A549 (cell line): ENCODE data around the gene HSD11B2. TPM values are rescaled to one million over a fixed set of nuclear protein-coding genes. Genes with fewer than 3 reads are reported as not detected.

Source experiments
- ATAC-seq, 2 experiments: fragments of 200-7000 bp in 1 of 2; fragments of >200 bp in 1 of 2; cut with Nextera tagmentation in 1 of 2; cut with Tn5 transposase in 1 of 2; 3 replicates each; pipeline versions ENCODE4 v1.8.0 to v1.9.1; 2018 to 2020; ENCODE audit warnings: mild to moderate bottlenecking in 1 of 2, moderate library complexity in 1 of 2
- CTCF ChIA-PET: fragments of 300-600 bp; sonication (Branson Sonifier 250); formaldehyde crosslinking; extraction: SDS; loops from one replicate; lab custom pipeline; 2021; ENCODE audit warnings: antibody characterized with exemption, inconsistent platforms; lab: Yijun Ruan, JAX
- POLR2A ChIA-PET: fragments of 350-600 bp; formaldehyde crosslinking; extraction: SDS; loops from one replicate; lab custom pipeline; 2021; ENCODE audit warnings: antibody characterized with exemption, inconsistent platforms; lab: Yijun Ruan, JAX
- DNase-seq, 2 experiments: peaks; one replicate each; pipeline versions ENCODE4 v3.0.0 to v3.0.0-alpha.2; 2011 to 2016; ENCODE audit warnings: low read depth in 1 of 2, low spot score in 1 of 2
- FAIRE-seq: peaks from 2 replicates; lab custom pipeline; 2011; peaks lifted over from hg19 to GRCh38; lab: Jason Lieb, UNC
- H3K27ac ChIP-seq, 2 experiments: fragments of >200 bp; sonication (Bioruptor Twin); formaldehyde crosslinking; 3 replicates each; pipeline ENCODE4 v1.5.1; 2016 to 2017
- H3K4me1 ChIP-seq: fragments of >200 bp; sonication (Bioruptor Twin); formaldehyde crosslinking; 3 replicates; pipeline ENCODE4 v1.6.1; 2016
- H3K4me2 ChIP-seq: fragments of >200 bp; sonication (Bioruptor Twin); formaldehyde crosslinking; 3 replicates; pipeline ENCODE4 v1.6.1; 2016
- H3K4me3 ChIP-seq: fragments of >200 bp; sonication (Bioruptor Twin); formaldehyde crosslinking; 3 replicates; pipeline ENCODE4 v1.5.1; 2016
- H3K9me3 ChIP-seq: fragments of >200 bp; sonication (Bioruptor Twin); formaldehyde crosslinking; 3 replicates; pipeline ENCODE4 v1.6.1; 2016
- BHLHE40 ChIP-seq: IDR thresholded peaks from 2 replicates; pipeline ENCODE4 v1.6.1; 2012; ENCODE audit warnings: low read depth, low read length, inconsistent platforms
- CEBPB ChIP-seq, 2 experiments: fragments of >200 bp in 1 of 2; sonication (Bioruptor Twin) in 1 of 2; formaldehyde crosslinking in 1 of 2; IDR thresholded peaks; 2 replicates each; pipeline ENCODE4 v1.6.1; 2012 to 2016
- CHD2 ChIP-seq: fragments of 150-350 bp; IDR thresholded peaks from 2 replicates; pipeline ENCODE4 v1.6.1; 2014; ENCODE audit warnings: low read length; ENCODE audit not compliant: partially characterized antibody
- CHD4 ChIP-seq: fragments of 200-600 bp; sonication (generic); IDR thresholded peaks from 2 replicates; pipeline ENCODE4 v1.6.1; 2016; ENCODE audit warnings: antibody characterized with exemption, mild to moderate bottlenecking, borderline replicate concordance
- ESRRA ChIP-seq: fragments of 150-350 bp; IDR thresholded peaks from 2 replicates; pipeline ENCODE4 v1.6.1; 2014; ENCODE audit warnings: mild to moderate bottlenecking, low read length, borderline replicate concordance
- FOSB ChIP-seq: fragments of 250-450 bp; sonication (Bioruptor Pico); IDR thresholded peaks from 2 replicates; pipeline ENCODE4 v1.5.0; 2020; ENCODE audit warnings: mild to moderate bottlenecking, moderate library complexity
- FOSL2 ChIP-seq, 2 experiments: fragments of 450-650 bp in 1 of 2; fragments of >200 bp in 1 of 2; sonication (Bioruptor Twin) in 1 of 2; formaldehyde crosslinking; IDR thresholded peaks; 2 replicates each; pipeline versions ENCODE4 v1.5.0 to v1.6.1; 2016 to 2020; ENCODE audit warnings: mild to moderate bottlenecking in 1 of 2, moderate library complexity in 1 of 2
- GATA3 ChIP-seq: IDR thresholded peaks from 2 replicates; pipeline ENCODE4 v1.6.1; 2012; ENCODE audit warnings: borderline replicate concordance
- HOXA7 ChIP-seq: fragments of 250-450 bp; sonication (Bioruptor Pico); IDR thresholded peaks from 2 replicates; pipeline ENCODE4 v1.5.0; 2020; ENCODE audit warnings: mild to moderate bottlenecking, moderate library complexity
- HOXB5 ChIP-seq: fragments of 250-450 bp; sonication (Bioruptor Pico); IDR thresholded peaks from 2 replicates; pipeline ENCODE4 v1.5.0; 2020; ENCODE audit warnings: mild to moderate bottlenecking, moderate library complexity
- KDM5A ChIP-seq: fragments of 200-600 bp; sonication (generic); IDR thresholded peaks from 2 replicates; pipeline ENCODE4 v1.6.1; 2016; ENCODE audit warnings: antibody characterized with exemption, mild to moderate bottlenecking
- MAFK ChIP-seq: fragments of 450-650 bp; IDR thresholded peaks from 2 replicates; pipeline ENCODE4 v1.6.1; 2014; ENCODE audit not compliant: partially characterized antibody
- MAZ ChIP-seq: fragments of 150-350 bp; IDR thresholded peaks from 2 replicates; pipeline ENCODE4 v1.6.1; 2014; ENCODE audit warnings: antibody characterized with exemption, low read depth, low read length, borderline replicate concordance
- MYC ChIP-seq: IDR thresholded peaks from 2 replicates; pipeline ENCODE4 v1.6.1; 2012; ENCODE audit warnings: mild to moderate bottlenecking, inconsistent platforms, low read length, improper control_type of control experiment, borderline replicate concordance
- POLR2A ChIP-seq: IDR thresholded peaks from 2 replicates; pipeline ENCODE4 v1.6.1; 2012; ENCODE audit warnings: mild to moderate bottlenecking, low read length
- POLR2AphosphoS2 ChIP-seq: conservative IDR thresholded peaks from 2 replicates; pipeline ENCODE4 v1.6.1; 2012; ENCODE audit warnings: low read length, improper control_type of control experiment, inconsistent platforms
- RAD21 ChIP-seq, 2 experiments: fragments of >200 bp in 1 of 2; sonication (Bioruptor Twin) in 1 of 2; formaldehyde crosslinking in 1 of 2; IDR thresholded peaks in 1 of 2; conservative IDR thresholded peaks in 1 of 2; 2 replicates in 1 of 2; 3 replicates in 1 of 2; pipeline ENCODE4 v1.6.1; 2012 to 2018; ENCODE audit warnings: inconsistent platforms in 1 of 2
- RARB ChIP-seq: fragments of 250-450 bp; sonication (Bioruptor Pico); IDR thresholded peaks from 2 replicates; pipeline ENCODE4 v1.8.0; 2021; ENCODE audit warnings: mild to moderate bottlenecking, moderate library complexity
- RNF2 ChIP-seq: fragments of 200-600 bp; sonication (generic); IDR thresholded peaks from 2 replicates; pipeline ENCODE4 v1.6.1; 2016; ENCODE audit warnings: low read depth, mild to moderate bottlenecking, antibody characterized with exemption, moderate library complexity, borderline replicate concordance
- ZFP36 ChIP-seq: fragments of 450-650 bp; IDR thresholded peaks from 2 replicates; pipeline ENCODE4 v1.6.1; 2014; ENCODE audit warnings: borderline replicate concordance; ENCODE audit not compliant: partially characterized antibody
- WGBS: methylation state at CpG from one replicate; pipeline ENCODE4 v1.1.6; 2017; ENCODE audit errors: missing lambda C conversion rate; 5-methylcytosine and 5-hydroxymethylcytosine counted together
- polyA plus RNA-seq, 4 experiments: library from polyadenylated mRNA; depleted of rRNA in 3 of 4; stranded (reverse); fragments of >200 nt; fragmentation: RNase III in 1 of 4; extraction: RNeasy Plus Mini Kit Qiagen cat#74134 plus additional on column Dnase treatment in 1 of 4; gene quantifications; 2 replicates in 3 of 4; 3 replicates in 1 of 4; pipeline ENCODE4 v1.2.3, GENCODE V29; 2011 to 2017
- TF ChIP-seq, protein P1 (sequence below): IDR thresholded peaks from 2 replicates; pipeline ENCODE4 v1.6.1; 2012
- TF ChIP-seq, protein P2 (sequence below): IDR thresholded peaks from 2 replicates; pipeline ENCODE4 v1.6.1; 2012; ENCODE audit warnings: low read depth, borderline replicate concordance
- TF ChIP-seq, protein P3 (sequence below): fragments of 450-650 bp; IDR thresholded peaks from 2 replicates; pipeline ENCODE4 v1.6.1; 2014; ENCODE audit warnings: antibody characterized with exemption
- TF ChIP-seq, protein P4 (sequence below): fragments of >200 bp; sonication (Bioruptor Twin); formaldehyde crosslinking; IDR thresholded peaks from 3 replicates; pipeline ENCODE4 v1.6.1; 2016
- TF ChIP-seq, protein P5 (sequence below): fragments of 200-600 bp; sonication (generic); IDR thresholded peaks from 2 replicates; pipeline ENCODE4 v1.6.1; 2016; ENCODE audit warnings: antibody characterized with exemption, mild to moderate bottlenecking, moderate library complexity
- TF ChIP-seq, protein P6 (sequence below): fragments of >200 bp; sonication (Bioruptor Twin); formaldehyde crosslinking; IDR thresholded peaks from 3 replicates; pipeline ENCODE4 v1.5.1; 2016

The HSD11B2 gene
- polyA plus RNA-seq, 2 of the 4 experiments (the other 2 are of a cell fraction): 0.53 to 1.6 TPM

DNA sequence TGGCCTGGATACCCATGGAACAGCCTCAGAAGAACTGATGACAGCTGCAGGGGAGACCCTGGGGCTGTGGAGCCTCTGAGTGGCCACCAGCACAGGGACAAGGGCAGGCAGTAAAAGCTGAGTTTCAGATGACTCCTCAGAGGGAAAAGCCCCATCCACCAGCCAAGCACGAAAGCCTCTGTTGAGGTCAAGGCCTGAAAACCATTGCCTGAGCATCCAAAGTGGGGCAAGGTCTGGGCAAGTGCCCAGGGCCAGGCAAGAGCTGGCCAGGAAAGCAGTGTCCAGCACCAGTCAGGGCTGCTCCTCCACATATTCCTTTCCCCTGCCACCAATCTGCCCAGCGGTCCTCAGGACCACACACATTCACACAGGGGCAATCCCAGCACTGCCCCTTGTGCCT is 33.6 kb downstream of the HSD11B2 start:
- Histone ChIP-seq H3K4me3 (no peak overlapping the region), H3K4me1 (peaks cover 16% of the 10 kb centered on the region; the same call in 2 of the 3 replicates), H3K4me2 (no peak overlapping the region), H3K9me3 (no peaks in the 10 kb centered on the region), H3K27ac (no peak overlapping the region)
- CTCF ChIA-PET: interaction anchor here (0.8 to 13.1 kb wide), 10 partner anchors 11 to 204 kb away, joined by 3 to 176 read pairs (median 20); partner anchors contain the start of genes ATP6V0D1, KCTD19 and LRRC36
- TF ChIP-seq, protein P1, sequence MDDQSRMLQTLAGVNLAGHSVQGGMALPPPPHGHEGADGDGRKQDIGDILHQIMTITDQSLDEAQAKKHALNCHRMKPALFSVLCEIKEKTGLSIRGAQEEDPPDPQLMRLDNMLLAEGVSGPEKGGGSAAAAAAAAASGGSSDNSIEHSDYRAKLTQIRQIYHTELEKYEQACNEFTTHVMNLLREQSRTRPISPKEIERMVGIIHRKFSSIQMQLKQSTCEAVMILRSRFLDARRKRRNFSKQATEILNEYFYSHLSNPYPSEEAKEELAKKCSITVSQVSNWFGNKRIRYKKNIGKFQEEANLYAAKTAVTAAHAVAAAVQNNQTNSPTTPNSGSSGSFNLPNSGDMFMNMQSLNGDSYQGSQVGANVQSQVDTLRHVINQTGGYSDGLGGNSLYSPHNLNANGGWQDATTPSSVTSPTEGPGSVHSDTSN: no peak
- TF ChIP-seq ESRRA (no peak), RNF2 (no peak), CEBPB (IDR thresholded peaks at IDR 0.05) (no peak), GATA3 (no peak), FOSL2 (IDR thresholded peaks at IDR 0.05) (no peak), FOSL2 (CRISPR knock-in tag; IDR thresholded peaks at IDR 0.05) (no peak), BHLHE40 (no peak), MYC (no peak), CHD4 (no peak), POLR2A (no peak), HOXA7 (CRISPR knock-in tag) (no peak), RARB (CRISPR knock-in tag) (no peak), FOSB (CRISPR knock-in tag) (no peak), RAD21 (conservative IDR thresholded peaks at IDR 0.05 in 1 of 2, IDR thresholded peaks at IDR 0.05 in 1 of 2) (no peak), MAZ (no peak), HOXB5 (CRISPR knock-in tag) (no peak)
- TF ChIP-seq, protein P2, sequence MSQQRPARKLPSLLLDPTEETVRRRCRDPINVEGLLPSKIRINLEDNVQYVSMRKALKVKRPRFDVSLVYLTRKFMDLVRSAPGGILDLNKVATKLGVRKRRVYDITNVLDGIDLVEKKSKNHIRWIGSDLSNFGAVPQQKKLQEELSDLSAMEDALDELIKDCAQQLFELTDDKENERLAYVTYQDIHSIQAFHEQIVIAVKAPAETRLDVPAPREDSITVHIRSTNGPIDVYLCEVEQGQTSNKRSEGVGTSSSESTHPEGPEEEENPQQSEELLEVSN: no peak
- TF ChIP-seq, protein P3, sequence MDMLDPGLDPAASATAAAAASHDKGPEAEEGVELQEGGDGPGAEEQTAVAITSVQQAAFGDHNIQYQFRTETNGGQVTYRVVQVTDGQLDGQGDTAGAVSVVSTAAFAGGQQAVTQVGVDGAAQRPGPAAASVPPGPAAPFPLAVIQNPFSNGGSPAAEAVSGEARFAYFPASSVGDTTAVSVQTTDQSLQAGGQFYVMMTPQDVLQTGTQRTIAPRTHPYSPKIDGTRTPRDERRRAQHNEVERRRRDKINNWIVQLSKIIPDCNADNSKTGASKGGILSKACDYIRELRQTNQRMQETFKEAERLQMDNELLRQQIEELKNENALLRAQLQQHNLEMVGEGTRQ: no peak
- TF ChIP-seq, protein P4, sequence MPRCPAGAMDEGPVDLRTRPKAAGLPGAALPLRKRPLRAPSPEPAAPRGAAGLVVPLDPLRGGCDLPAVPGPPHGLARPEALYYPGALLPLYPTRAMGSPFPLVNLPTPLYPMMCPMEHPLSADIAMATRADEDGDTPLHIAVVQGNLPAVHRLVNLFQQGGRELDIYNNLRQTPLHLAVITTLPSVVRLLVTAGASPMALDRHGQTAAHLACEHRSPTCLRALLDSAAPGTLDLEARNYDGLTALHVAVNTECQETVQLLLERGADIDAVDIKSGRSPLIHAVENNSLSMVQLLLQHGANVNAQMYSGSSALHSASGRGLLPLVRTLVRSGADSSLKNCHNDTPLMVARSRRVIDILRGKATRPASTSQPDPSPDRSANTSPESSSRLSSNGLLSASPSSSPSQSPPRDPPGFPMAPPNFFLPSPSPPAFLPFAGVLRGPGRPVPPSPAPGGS: no peak
- DNase-seq (no peak), FAIRE-seq (no peak), ATAC-seq (no peak)
- POLR2A ChIA-PET: no interaction called here
- 70% methylated on average over 2 of the region's 2 CpGs for WGBS

DNA sequence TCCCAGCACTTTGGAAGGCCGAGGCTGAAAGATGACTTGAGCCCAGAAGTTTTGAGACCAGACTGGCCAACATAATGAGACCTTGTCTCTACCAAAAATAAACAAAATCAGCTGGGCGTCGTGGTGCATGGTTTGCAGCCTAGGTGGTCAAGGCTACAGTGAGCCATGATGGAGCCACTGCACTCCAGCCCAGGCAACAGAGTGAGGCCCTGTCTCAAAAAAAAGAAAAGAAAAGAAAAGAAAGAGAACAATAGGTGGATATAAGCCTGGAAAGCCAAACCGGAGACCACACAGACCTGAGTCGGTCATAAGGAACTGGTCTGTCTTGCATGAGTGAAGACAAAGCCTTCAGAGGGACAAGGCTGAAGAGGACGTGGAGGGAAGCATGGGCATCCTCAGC is 35.7 kb downstream of the HSD11B2 start:
- 86% methylated on average over 6 of the region's 6 CpGs for WGBS
- POLR2A ChIA-PET: no interaction called here
- H3K4me2 ChIP-seq: no peak overlapping the region
- no peaks in the 10 kb centered on the region for H3K9me3 ChIP-seq
- peaks cover 13% of the 10 kb centered on the region; the same call in 2 of the 3 replicates for H3K4me1 ChIP-seq
- CTCF ChIA-PET: interaction anchor here (0.6 to 13.1 kb wide), 26 partner anchors 9 to 449 kb away, joined by 3 to 176 read pairs (median 4); partner anchors contain the start of genes ATP6V0D1, E2F4, FHOD1 and TPPP3
- no peak overlapping the region for H3K4me3 ChIP-seq
- no peak for DNase-seq
- no peak for ATAC-seq
- no peak overlapping the region for H3K27ac ChIP-seq
- no peak for FAIRE-seq
- no peak for TF ChIP-seq CHD2
- TF ChIP-seq, protein P5, sequence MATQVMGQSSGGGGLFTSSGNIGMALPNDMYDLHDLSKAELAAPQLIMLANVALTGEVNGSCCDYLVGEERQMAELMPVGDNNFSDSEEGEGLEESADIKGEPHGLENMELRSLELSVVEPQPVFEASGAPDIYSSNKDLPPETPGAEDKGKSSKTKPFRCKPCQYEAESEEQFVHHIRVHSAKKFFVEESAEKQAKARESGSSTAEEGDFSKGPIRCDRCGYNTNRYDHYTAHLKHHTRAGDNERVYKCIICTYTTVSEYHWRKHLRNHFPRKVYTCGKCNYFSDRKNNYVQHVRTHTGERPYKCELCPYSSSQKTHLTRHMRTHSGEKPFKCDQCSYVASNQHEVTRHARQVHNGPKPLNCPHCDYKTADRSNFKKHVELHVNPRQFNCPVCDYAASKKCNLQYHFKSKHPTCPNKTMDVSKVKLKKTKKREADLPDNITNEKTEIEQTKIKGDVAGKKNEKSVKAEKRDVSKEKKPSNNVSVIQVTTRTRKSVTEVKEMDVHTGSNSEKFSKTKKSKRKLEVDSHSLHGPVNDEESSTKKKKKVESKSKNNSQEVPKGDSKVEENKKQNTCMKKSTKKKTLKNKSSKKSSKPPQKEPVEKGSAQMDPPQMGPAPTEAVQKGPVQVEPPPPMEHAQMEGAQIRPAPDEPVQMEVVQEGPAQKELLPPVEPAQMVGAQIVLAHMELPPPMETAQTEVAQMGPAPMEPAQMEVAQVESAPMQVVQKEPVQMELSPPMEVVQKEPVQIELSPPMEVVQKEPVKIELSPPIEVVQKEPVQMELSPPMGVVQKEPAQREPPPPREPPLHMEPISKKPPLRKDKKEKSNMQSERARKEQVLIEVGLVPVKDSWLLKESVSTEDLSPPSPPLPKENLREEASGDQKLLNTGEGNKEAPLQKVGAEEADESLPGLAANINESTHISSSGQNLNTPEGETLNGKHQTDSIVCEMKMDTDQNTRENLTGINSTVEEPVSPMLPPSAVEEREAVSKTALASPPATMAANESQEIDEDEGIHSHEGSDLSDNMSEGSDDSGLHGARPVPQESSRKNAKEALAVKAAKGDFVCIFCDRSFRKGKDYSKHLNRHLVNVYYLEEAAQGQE: no peak
- no peak for TF ChIP-seq POLR2A
- TF ChIP-seq CHD4: no peak
- TF ChIP-seq, protein P2: no peak
- TF ChIP-seq MAFK: no peak
- no peak for TF ChIP-seq RAD21 (conservative IDR thresholded peaks at IDR 0.05 in 1 of 2, IDR thresholded peaks at IDR 0.05 in 1 of 2)
- TF ChIP-seq KDM5A: no peak
- TF ChIP-seq, protein P6, sequence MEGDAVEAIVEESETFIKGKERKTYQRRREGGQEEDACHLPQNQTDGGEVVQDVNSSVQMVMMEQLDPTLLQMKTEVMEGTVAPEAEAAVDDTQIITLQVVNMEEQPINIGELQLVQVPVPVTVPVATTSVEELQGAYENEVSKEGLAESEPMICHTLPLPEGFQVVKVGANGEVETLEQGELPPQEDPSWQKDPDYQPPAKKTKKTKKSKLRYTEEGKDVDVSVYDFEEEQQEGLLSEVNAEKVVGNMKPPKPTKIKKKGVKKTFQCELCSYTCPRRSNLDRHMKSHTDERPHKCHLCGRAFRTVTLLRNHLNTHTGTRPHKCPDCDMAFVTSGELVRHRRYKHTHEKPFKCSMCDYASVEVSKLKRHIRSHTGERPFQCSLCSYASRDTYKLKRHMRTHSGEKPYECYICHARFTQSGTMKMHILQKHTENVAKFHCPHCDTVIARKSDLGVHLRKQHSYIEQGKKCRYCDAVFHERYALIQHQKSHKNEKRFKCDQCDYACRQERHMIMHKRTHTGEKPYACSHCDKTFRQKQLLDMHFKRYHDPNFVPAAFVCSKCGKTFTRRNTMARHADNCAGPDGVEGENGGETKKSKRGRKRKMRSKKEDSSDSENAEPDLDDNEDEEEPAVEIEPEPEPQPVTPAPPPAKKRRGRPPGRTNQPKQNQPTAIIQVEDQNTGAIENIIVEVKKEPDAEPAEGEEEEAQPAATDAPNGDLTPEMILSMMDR: no peak
- no peak for TF ChIP-seq ZFP36
- no peak for TF ChIP-seq POLR2AphosphoS2
